SK-N-SH (cell line): ENCODE data around the gene SLC6A11. TPM values are rescaled to one million over a fixed set of nuclear protein-coding genes. Genes with fewer than 3 reads are reported as not detected.

Experiments used
- CTCF ChIA-PET: fragments of 300-600, 350-600 bp; formaldehyde crosslinking; extraction: SDS; loops from one replicate; lab custom pipeline; 2021; lab: Yijun Ruan, JAX
- POLR2A ChIA-PET: fragments of 350-600 bp; sonication (Branson Sonifier 250); formaldehyde crosslinking; extraction: SDS; loops from one replicate; lab custom pipeline; 2020; ENCODE audit warnings: antibody characterized with exemption, inconsistent platforms; lab: Yijun Ruan, JAX
- DNase-seq: peaks from one replicate; pipeline ENCODE4 v3.0.0; 2012
- H2AFZ ChIP-seq: fragments of 200-600 bp; sonication (generic); 2 replicates; pipeline ENCODE4 v1.8.1; 2016; ENCODE audit warnings: antibody characterized with exemption, mild to moderate bottlenecking, low read depth
- H3F3A ChIP-seq: fragments of 200-600 bp; sonication (generic); replicated peaks from 2 replicates; pipeline ENCODE3; 2016; ENCODE audit warnings: antibody characterized with exemption, mild to moderate bottlenecking; ENCODE audit not compliant: insufficient read depth
- H3K27ac ChIP-seq, 2 experiments: fragments of 200-500 bp in 1 of 2; fragments of 200-600 bp in 1 of 2; sonication (Bioruptor generic) in 1 of 2; sonication (generic), shearing (Covaris generic) in 1 of 2; 2 replicates each; pipeline versions ENCODE4 v1.5.1 to v1.6.1; 2014 to 2016; ENCODE audit warnings: low read depth in 2 of 2, inconsistent platforms in 1 of 2, low read length in 1 of 2, mild to moderate bottlenecking in 1 of 2, mixed read lengths in 1 of 2
- H3K27me3 ChIP-seq: fragments of 200-600 bp; sonication (generic), shearing (Covaris generic); 2 replicates; pipeline ENCODE4 v1.6.1; 2016; ENCODE audit warnings: mixed run types; ENCODE audit not compliant: insufficient read depth
- H3K36me3 ChIP-seq, 2 experiments: fragments of 200-500 bp in 1 of 2; fragments of 200-600 bp in 1 of 2; sonication (Bioruptor generic) in 1 of 2; sonication (generic) in 1 of 2; replicated peaks in 1 of 2; 2 replicates each; pipeline versions ENCODE3 to v1.5.1; 2014 to 2016; ENCODE audit warnings: low read length in 1 of 2, mild to moderate bottlenecking in 1 of 2; ENCODE audit not compliant: insufficient read depth in 2 of 2, control insufficient read depth in 1 of 2
- H3K4me1 ChIP-seq, 2 experiments: fragments of 200-500 bp in 1 of 2; fragments of 200-600 bp in 1 of 2; sonication (Bioruptor generic) in 1 of 2; sonication (generic), shearing (Covaris generic) in 1 of 2; 2 replicates each; pipeline versions ENCODE4 v1.5.1 to v1.6.1; 2014 to 2016; ENCODE audit warnings: low read depth in 1 of 2, low read length in 1 of 2, mixed run types in 1 of 2; ENCODE audit not compliant: insufficient read depth in 2 of 2, control insufficient read depth in 1 of 2
- H3K4me2 ChIP-seq: fragments of 200-600 bp; sonication (generic), shearing (Covaris generic); 2 replicates; pipeline ENCODE4 v1.6.1; 2017; ENCODE audit warnings: mixed run types
- H3K4me3 ChIP-seq, 2 experiments: fragments of 200-500 bp in 1 of 2; fragments of 200-600 bp in 1 of 2; sonication (Bioruptor generic) in 1 of 2; sonication (generic), shearing (Covaris generic) in 1 of 2; 2 replicates each; pipeline versions ENCODE4 v1.5.1 to v1.8.1; 2014 to 2016; ENCODE audit warnings: low read depth in 2 of 2, inconsistent platforms in 1 of 2, low read length in 1 of 2, mild to moderate bottlenecking in 1 of 2, mixed read lengths in 1 of 2, moderate library complexity in 1 of 2
- H3K79me2 ChIP-seq: fragments of 200-600 bp; sonication (generic); 2 replicates; pipeline ENCODE4 v1.8.1; 2017; ENCODE audit warnings: mild to moderate bottlenecking; ENCODE audit not compliant: insufficient read depth
- H3K9ac ChIP-seq: fragments of 200-600 bp; sonication (generic); 2 replicates; pipeline ENCODE4 v1.6.1; 2017; ENCODE audit warnings: mixed run types
- H3K9me2 ChIP-seq: fragments of 200-600 bp; sonication (generic); 2 replicates; pipeline ENCODE4 v1.6.1; 2017; ENCODE audit warnings: mixed run types
- H3K9me3 ChIP-seq: fragments of 200-600 bp; sonication (generic); 2 replicates; pipeline ENCODE4 v1.6.1; 2017; ENCODE audit warnings: mixed run types, mild to moderate bottlenecking, moderate library complexity
- H4K20me1 ChIP-seq: fragments of 200-600 bp; sonication (generic); 2 replicates; pipeline ENCODE4 v1.6.1; 2017; ENCODE audit warnings: mild to moderate bottlenecking, mixed run types; ENCODE audit not compliant: insufficient read depth
- CHD2 ChIP-seq: fragments of 150-350 bp; IDR thresholded peaks from 2 replicates; pipeline ENCODE4 v1.6.1; 2018; ENCODE audit warnings: low read length; ENCODE audit not compliant: partially characterized antibody
- CTCF ChIP-seq: fragments of 200-600 bp; sonication (generic); IDR thresholded peaks from 2 replicates; pipeline ENCODE4 v1.6.1; 2017; ENCODE audit warnings: antibody characterized with exemption, mild to moderate bottlenecking, moderate library complexity
- ELF1 ChIP-seq: IDR thresholded peaks from 2 replicates; pipeline ENCODE4 v1.4.0; 2012
- EZH2phosphoT487 ChIP-seq: fragments of 200-600 bp; sonication (generic); IDR thresholded peaks from 2 replicates; pipeline ENCODE4 v1.6.1; 2017; ENCODE audit warnings: low read depth, mixed run types, mild to moderate bottlenecking, antibody characterized with exemption, moderate library complexity, borderline replicate concordance
- FOSL2 ChIP-seq: IDR thresholded peaks from 2 replicates; pipeline ENCODE4 v1.4.0; 2012; ENCODE audit warnings: low read depth, mild to moderate bottlenecking, moderate library complexity, borderline replicate concordance
- FOXJ3 ChIP-seq: sonication (generic); formaldehyde crosslinking; IDR thresholded peaks from 2 replicates; pipeline ENCODE4 v1.5.1; 2020; ENCODE audit warnings: mild to moderate bottlenecking, missing genetic modification reagents
- MXI1 ChIP-seq: IDR thresholded peaks from 2 replicates; pipeline ENCODE4 v1.6.1; 2012; ENCODE audit warnings: mild to moderate bottlenecking, low read depth, low read length, improper control_type of control experiment
- NFIC ChIP-seq: IDR thresholded peaks from 2 replicates; pipeline ENCODE4 v1.4.0; 2012; ENCODE audit warnings: borderline replicate concordance
- NRF1 ChIP-seq: IDR thresholded peaks from 2 replicates; pipeline ENCODE4 v1.6.1; 2012; ENCODE audit warnings: low read depth, mild to moderate bottlenecking, low read length
- RAD21 ChIP-seq: IDR thresholded peaks from 2 replicates; pipeline ENCODE4 v1.6.1; 2012; ENCODE audit warnings: mild to moderate bottlenecking, low read length
- REST ChIP-seq: IDR thresholded peaks from 2 replicates; pipeline ENCODE4 v1.6.1; 2012; ENCODE audit warnings: mild to moderate bottlenecking, low read depth, low read length, moderate library complexity
- RFX5 ChIP-seq: IDR thresholded peaks from 2 replicates; pipeline ENCODE4 v1.6.1; 2012; ENCODE audit warnings: mild to moderate bottlenecking, improper control_type of control experiment, low read length
- TCF12 ChIP-seq: IDR thresholded peaks from 2 replicates; pipeline ENCODE4 v1.4.0; 2012
- USF2 ChIP-seq: fragments of 150-350 bp; IDR thresholded peaks from 2 replicates; pipeline ENCODE4 v1.6.1; 2017; ENCODE audit warnings: antibody characterized with exemption, low read length, low read depth, borderline replicate concordance
- YY1 ChIP-seq: IDR thresholded peaks from 2 replicates; pipeline ENCODE4 v1.4.0; 2012; ENCODE audit warnings: low read depth, mild to moderate bottlenecking
- ZBTB33 ChIP-seq: IDR thresholded peaks from 2 replicates; pipeline ENCODE4 v1.4.0; 2012; ENCODE audit warnings: low read depth, borderline replicate concordance
- WGBS: methylation state at CpG from one replicate; pipeline ENCODE4 v1.1.6; 2017; ENCODE audit warnings: low lambda C conversion rate; 5-methylcytosine and 5-hydroxymethylcytosine counted together
- polyA plus RNA-seq, 3 experiments: library from polyadenylated mRNA; depleted of rRNA; stranded (reverse); fragments of >200 nt; gene quantifications; 2 replicates each; pipeline ENCODE4 v1.2.3, GENCODE V29; 2012

The SLC6A11 gene
- polyA plus RNA-seq, 1 of the 3 experiments (the other 2 are of a cell fraction), result 0.03 TPM

- H4K20me1 ChIP-seq, result no peaks in the 10 kb centered on the region
- H3K9me2 ChIP-seq, result no peaks in the 10 kb centered on the region
- H3K4me1 ChIP-seq, result peaks cover 0 to under 1% of the 10 kb centered on the region in 2 experiments; a peak in 1 of 4 replicates
- no peak overlapping the region for H2AFZ ChIP-seq
- no peak overlapping the region for H3K4me3 ChIP-seq
- no peaks in the 10 kb centered on the region for H3K36me3 ChIP-seq
- no peaks in the 10 kb centered on the region for H3F3A ChIP-seq
- peaks cover 11% of the 10 kb centered on the region; the same call in 1 of the 2 replicates for H3K27me3 ChIP-seq
- CTCF ChIA-PET, result interaction anchor here (1.0 to 11.8 kb wide), 6 partner anchors 10 to 228 kb away, joined by 3 to 102 read pairs (median 6); no protein-coding TSS in a partner anchor
- H3K27ac ChIP-seq, result no peak overlapping the region
- 34% methylated on average over 5 of the region's 5 CpGs for WGBS
- H3K4me2 ChIP-seq, result no peak overlapping the region
- no peak for TF ChIP-seq CTCF
- no peak for TF ChIP-seq EZH2phosphoT487
- TF ChIP-seq TCF12, result no peak
- no peak for TF ChIP-seq RAD21
- no peak for TF ChIP-seq NRF1
- TF ChIP-seq NFIC, result no peak
- no peak overlapping the region for H3K9ac ChIP-seq
- no peaks in the 10 kb centered on the region for H3K79me2 ChIP-seq
- no peak for DNase-seq
- no peaks in the 10 kb centered on the region for H3K9me3 ChIP-seq
- POLR2A ChIA-PET, result interaction anchor here (0.6 kb wide), 1 partner anchor 8 kb away, joined by 3 read pairs; no protein-coding TSS in a partner anchor
Measured at GRCh38 chr3:10986592-10986991, 170.6 kb downstream of the SLC6A11 start.

- Histone ChIP-seq H3K27ac (no peak overlapping the region), H3K79me2 (no peaks in the 10 kb centered on the region), H3K9ac (no peak overlapping the region), H3K4me1 (peaks cover 0 to 6% of the 10 kb centered on the region in 2 experiments; a peak in 1 of 4 replicates), H3K27me3 (peaks cover 20% of the 10 kb centered on the region; the same call in 1 of the 2 replicates), H4K20me1 (no peaks in the 10 kb centered on the region), H3K4me2 (no peak overlapping the region), H3K36me3 (no peaks in the 10 kb centered on the region), H3F3A (no peaks in the 10 kb centered on the region), H3K9me2 (no peaks in the 10 kb centered on the region), H3K4me3 (no peak overlapping the region), H3K9me3 (no peaks in the 10 kb centered on the region), H2AFZ (no peak overlapping the region)
- DNase-seq, result no peak
- ChIA-PET CTCF (interaction anchor here (1.3 to 11.8 kb wide), 3 partner anchors 9 to 72 kb away, joined by 5 to 102 read pairs (median 14); no protein-coding TSS in a partner anchor), POLR2A (interaction anchor here (0.6 kb wide), 1 partner anchor 402 kb away, joined by 3 read pairs; no protein-coding TSS in a partner anchor)
- WGBS, result 58% methylated on average over 9 of the region's 9 CpGs
- TF ChIP-seq CHD2, result no peak
- TF ChIP-seq NRF1, result no peak
- TF ChIP-seq FOXJ3 (CRISPR knock-in tag), result no peak
- TF ChIP-seq USF2, result no peak
- no peak for TF ChIP-seq RFX5
- no peak for TF ChIP-seq FOSL2
- TF ChIP-seq YY1, result no peak
- no peak for TF ChIP-seq ELF1
- no peak for TF ChIP-seq REST
- no peak for TF ChIP-seq MXI1
- no peak for TF ChIP-seq ZBTB33
Measured at GRCh38 chr3:10988001-10988665, 172.1 kb downstream of the SLC6A11 start.
